NCI-H1048 (cell line): ENCODE results near the gene SLC18B1.
"Not testable (repeated sequence)": the region's sequence is repeated elsewhere in the genome, so short reads cannot be mapped to it uniquely, and the experiment has no call there.

Experiments used
- DNase-seq: peaks from one replicate; lab custom pipeline; 2025; lab: John Stamatoyannopoulos, UW

SLC18B1 gene

GRCh38 chr6:132798869-132799538 lies 567 bp upstream of the SLC18B1 start:
- DNase-seq, result peak; percentile 58

- no peak for DNase-seq
These were observed 3.0 kb downstream of the SLC18B1 start for GRCh38 chr6:132795461-132795860.

DNA sequence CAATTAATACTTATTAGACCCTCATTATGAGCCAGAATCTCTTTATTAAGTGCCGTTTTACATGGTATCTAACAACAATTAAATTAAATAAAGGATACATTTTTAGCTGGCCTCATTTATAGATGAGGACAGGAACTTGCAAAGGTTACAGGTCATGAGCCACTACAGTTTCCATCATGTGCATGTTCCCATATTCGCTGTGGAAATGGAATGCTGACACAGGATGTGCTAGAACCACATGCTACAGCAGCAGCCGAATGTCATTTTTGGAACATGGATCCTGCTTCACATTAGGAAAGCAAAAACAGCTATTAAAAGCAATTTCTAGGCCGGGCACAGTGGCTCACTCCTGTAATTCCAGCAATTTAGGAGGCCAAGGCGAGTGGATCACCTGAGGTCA lies 5.9 kb downstream of the SLC18B1 start:
- DNase-seq, result no peak

DNA sequence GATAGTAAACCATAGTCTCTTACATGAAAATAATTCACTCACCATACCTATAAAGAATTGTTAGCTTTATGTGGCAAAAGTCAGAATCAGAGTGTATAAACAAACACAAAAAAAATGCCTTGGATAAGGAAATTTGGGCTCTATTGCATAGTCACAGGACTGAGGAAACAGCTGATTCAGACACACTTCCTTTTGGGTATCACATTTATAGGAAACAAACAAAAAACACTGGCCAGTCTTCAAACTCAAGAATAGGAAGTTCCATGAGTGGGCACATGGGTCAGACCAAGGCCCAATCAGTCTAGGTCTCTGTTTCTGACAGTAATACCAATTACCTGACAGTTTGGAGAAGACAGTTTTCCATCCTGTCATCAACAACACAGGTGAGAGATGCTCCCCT lies 8.0 kb downstream of the SLC18B1 start:
- DNase-seq, result no peak

- no peak for DNase-seq
These were observed 9.1 kb downstream of the SLC18B1 start for GRCh38 chr6:132789396-132789776.

DNA sequence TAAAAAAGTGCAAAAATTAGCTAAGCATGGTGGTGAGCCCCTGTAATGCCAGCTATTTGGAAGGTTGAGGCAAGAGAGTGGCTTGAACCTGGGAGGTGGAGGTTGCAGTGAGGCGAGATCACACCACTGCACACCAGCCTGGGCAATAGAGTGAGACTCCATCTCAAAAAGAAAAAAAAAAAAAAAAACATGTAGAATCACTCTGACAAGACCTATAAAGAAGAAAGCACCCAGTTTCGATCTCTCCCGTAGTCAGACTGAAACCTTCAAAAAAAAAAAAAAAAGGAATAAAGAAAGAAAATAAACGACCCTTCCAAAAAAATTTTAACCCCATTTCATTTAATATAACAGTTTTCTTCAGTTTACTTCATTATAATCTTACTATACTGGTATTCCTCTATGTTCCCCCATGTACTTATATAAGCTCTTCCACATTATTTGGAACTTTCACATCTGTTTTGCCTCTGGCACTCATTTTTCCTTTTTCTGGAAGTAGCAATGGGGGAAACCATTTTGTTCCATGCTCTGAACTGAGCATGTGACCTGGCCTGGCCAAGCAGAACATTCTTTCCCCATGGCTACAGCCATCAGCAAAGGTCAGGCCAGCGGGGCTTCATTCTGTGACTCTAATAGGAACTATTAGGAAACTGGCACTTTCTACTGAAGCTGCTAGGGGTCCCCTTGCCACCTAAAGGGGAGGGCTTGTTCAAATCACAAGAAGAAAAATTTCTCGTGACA lies 9.6 kb downstream of the SLC18B1 start:
- no peak for DNase-seq

DNA sequence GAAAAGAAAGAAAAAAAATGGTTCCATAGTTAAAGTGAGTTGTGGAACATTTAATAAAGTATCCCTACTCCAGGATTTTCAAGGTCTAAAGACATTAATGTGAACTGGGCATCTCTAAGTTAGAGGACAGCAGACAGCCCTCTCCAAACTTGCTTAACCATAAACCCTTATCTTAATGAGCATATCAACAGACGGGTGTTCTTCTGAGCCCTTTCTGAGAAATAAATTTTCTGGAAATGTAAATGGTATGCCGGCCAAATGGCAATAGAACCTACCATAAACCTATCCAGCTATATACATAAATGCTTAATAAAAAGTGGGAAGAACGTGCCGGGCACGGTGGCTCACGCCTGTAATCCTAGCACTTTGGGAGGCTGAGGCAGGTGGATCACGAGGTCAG lies 12.5 kb downstream of the SLC18B1 start:
- no peak for DNase-seq

GRCh38 chr6:132780770-132781371 lies 17.6 kb downstream of the SLC18B1 start:
- no peak for DNase-seq

GRCh38 chr6:132777881-132778280 lies 20.6 kb downstream of the SLC18B1 start:
- not testable (repeated sequence) for DNase-seq

DNA sequence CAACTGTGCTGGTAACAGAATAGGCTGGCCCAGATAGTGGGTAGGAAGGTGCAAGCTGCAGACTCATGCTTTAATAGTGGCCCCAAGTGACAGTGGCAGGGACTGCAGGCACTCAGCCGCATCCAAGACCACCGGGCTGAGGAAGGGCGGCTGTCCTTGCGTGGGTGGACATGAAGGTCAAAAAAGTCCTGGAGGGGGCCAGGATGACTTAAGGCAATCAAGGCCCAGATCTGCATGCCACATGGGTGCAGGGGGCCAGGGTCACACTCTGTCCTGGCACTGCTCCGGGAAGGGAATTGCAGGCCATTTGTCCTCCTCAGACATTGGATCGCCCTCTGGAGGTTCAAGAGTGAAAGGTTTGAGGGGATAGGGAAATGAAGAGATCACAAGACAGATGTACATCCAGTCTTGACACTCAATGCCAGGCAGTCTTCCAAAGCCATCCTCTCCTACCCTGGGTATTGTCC lies 30.4 kb downstream of the SLC18B1 start:
- DNase-seq, result no peak

DNA sequence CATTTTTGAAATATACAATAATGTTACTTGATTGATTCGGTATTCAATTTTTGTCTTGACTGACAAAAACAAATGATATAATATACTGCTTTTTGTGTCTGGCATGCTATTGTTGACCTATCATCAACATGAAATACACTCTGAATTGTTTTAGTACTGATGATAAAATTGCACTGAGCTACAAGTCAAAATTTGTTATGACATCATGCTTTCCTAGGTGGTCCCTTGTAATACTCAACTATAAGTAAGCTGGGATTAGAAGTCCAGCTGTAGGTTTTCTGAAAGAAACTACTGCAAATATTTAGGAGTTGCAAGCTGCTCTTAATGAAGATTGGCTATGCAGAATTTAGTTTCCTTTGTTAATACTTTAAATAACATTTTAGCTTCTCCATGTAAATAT lies 32.9 kb downstream of the SLC18B1 start:
- DNase-seq, result no peak

DNA sequence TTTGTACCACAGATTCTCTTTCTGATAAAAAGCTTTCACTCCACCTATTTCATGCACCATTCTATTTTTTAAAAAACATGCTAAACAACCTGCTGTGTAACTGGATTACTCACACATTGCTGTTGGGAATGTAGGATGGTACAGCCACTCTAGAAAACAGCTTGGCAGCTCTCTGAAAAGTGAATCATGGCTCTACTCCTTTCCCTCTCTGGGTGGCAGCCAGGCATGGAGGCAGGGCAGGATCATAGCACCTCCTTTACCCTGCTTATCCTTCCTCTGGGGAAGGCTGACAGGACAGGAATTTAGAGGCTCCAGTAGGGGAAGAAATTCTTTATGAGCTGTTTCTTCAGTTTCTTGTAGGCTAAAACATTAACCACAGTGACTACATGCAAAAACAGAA lies 34.1 kb downstream of the SLC18B1 start:
- no peak for DNase-seq

GRCh38 chr6:132763269-132763668 lies 35.2 kb downstream of the SLC18B1 start:
- no peak for DNase-seq

- no peak for DNase-seq
These were observed 38.2 kb downstream of the SLC18B1 start for GRCh38 chr6:132760256-132760655.

DNA sequence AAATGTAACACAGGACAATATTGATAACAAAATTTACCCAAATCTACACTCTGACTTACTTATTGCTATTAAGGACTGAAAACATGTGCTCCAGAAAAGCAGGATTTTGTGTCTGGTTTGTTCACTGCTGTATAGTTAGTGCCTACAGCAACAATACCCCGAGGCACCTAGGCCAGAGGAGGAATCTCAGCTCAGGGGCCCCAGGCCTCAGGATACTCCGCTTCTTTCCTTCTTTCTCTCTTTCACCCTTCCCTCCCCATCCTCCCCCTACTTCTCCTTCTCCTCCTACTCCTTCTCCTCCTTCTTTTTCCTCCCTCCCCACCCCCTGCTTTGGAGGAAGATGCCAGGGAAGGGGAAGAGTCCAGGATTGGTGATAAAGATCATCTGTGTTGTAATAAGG lies 39.7 kb downstream of the SLC18B1 start:
- no peak for DNase-seq

DNA sequence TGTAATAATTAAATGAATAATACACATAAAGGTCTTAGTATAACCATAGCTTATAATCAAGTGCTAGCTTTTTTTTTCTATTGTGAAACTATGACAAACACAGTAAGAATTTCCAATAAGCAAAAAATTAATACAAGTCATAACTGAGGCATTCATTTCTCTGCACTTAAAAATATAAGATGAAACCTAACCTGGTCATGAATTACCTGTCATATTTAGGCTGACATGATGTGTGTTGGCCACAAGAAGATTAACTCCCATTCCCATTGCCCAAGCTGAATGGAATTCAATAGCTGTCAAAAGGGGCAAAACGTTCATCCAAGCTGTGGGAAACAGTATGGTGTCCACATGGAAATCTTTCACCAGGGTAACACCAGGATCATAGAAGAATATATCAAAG lies 46.2 kb downstream of the SLC18B1 start:
- DNase-seq, result no peak

GRCh38 chr6:132751828-132752227 lies 46.6 kb downstream of the SLC18B1 start:
- DNase-seq, result no peak

GRCh38 chr6:132751306-132751705 lies 47.1 kb downstream of the SLC18B1 start:
- DNase-seq, result no peak

- DNase-seq, result no peak
These were observed 47.8 kb downstream of the SLC18B1 start for GRCh38 chr6:132750455-132751248.

DNA sequence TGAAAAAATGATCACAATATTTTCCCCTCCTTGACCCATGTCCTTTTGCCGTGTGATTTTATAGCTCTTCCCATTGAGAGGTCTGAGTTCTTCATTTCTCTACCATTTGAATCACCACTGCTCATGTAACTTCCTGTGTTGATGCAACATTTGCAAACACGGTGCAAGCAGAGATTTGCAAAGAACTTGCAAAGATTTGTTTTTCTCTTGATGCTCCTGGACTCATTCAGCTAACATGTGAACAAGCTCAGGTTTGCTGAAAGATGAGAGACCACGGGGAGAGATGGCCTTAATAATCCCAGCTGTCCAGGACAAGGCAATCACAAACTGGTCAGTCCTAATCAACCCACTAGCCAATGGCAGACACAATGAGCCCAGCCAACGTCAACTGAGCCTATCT lies 49.3 kb downstream of the SLC18B1 start:
- no peak for DNase-seq

DNA sequence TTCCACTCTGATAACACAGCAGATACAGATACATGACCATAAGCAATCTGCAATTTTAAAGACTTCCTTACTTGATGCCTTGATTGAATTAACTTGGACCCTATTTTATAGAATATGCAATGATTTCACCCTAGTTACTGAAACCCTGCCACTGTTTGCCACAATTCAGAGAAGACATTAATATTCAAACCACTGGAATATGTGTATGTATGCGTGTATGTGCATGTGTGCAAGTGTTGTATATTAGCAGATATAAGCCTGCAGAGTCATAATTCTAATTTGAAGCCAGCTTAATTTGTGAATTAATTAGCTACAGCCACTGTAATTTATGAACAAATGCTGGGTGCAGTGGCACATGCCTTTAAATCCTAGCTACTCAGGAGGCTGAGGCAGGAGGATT lies 50.0 kb downstream of the SLC18B1 start:
- DNase-seq, result no peak

- DNase-seq, result no peak
These were observed 52.4 kb downstream of the SLC18B1 start for GRCh38 chr6:132746048-132746447.

DNA sequence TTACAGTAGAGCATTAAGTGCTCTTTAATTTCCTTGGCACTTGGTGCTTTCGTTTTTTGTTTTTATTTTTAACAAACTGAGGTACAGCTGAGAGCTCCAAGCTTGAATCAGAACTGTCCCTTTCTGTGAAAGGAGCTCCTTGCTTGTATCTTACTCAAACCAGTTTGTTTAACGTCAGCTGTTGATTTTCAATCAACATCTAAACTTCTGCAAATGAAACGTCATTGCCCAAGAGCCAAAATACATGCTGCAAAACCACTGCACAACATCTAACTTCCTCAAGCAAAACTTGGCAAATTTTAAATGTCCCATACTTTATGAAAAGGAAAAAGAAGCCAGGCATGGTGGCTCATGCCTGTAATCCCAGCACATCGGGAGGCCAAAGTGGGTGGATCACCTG lies 55.9 kb downstream of the SLC18B1 start:
- DNase-seq, result no peak
